HG03025 (cell line): ENCODE measurements around the gene PCDHA3.
"Not testable (repeated sequence)": the region's sequence is repeated elsewhere in the genome, so short reads cannot be mapped to it uniquely, and the experiment has no call there.

Source experiments
- ATAC-seq: cut with Tn5 transposase; IDR thresholded peaks from one replicate; pipeline ENCODE4 v1.9.1; 2021; ENCODE audit warnings: mild to moderate bottlenecking, moderate library complexity; ENCODE audit not compliant: unreplicated experiment, low FRiP score

Gene PCDHA3

GRCh38 chr5:140808889-140809291 is 8.0 kb downstream of the PCDHA3 start:
- no peak for ATAC-seq

- ATAC-seq: no peak
These were observed 20.8 kb downstream of the PCDHA3 start, which contains the start of gene PCDHA5 for GRCh38 chr5:140821375-140822280. Gene PCDHA5, plus strand, starts transcription at chr5:140821613.

- no peak for ATAC-seq
These were observed 21.4 kb downstream of the PCDHA3 start for GRCh38 chr5:140822281-140822629.

GRCh38 chr5:140822969-140823368 is 22.1 kb downstream of the PCDHA3 start:
- not testable (repeated sequence) for ATAC-seq

- no peak for ATAC-seq
These were observed 22.6 kb downstream of the PCDHA3 start for GRCh38 chr5:140823475-140823874.

GRCh38 chr5:140827704-140828361 is 27.0 kb downstream of the PCDHA3 start, which contains the start of gene PCDHA6:
Gene PCDHA6, plus strand, starts transcription at chr5:140827960. Its CDS starts 132 bp downstream, at chr5:140828092.
- ATAC-seq: no peak

- no peak for ATAC-seq
These were observed 27.5 kb downstream of the PCDHA3 start for GRCh38 chr5:140828362-140828737.

- not testable (repeated sequence) for ATAC-seq
These were observed 28.9 kb downstream of the PCDHA3 start for GRCh38 chr5:140829511-140830501.

GRCh38 chr5:140833993-140834392 is 33.1 kb downstream of the PCDHA3 start, which contains the start of gene PCDHA7:
Gene PCDHA7, plus strand, starts transcription at chr5:140834269. Its CDS starts 115 bp downstream, at chr5:140834384.
- ATAC-seq: no peak

- ATAC-seq: not testable (repeated sequence)
These were observed 33.7 kb downstream of the PCDHA3 start for GRCh38 chr5:140834439-140835008.

- ATAC-seq: no peak
These were observed 35.0 kb downstream of the PCDHA3 start for GRCh38 chr5:140835622-140836510.

GRCh38 chr5:140840978-140841962 is 40.4 kb downstream of the PCDHA3 start, which contains the start of gene PCDHA8:
Gene PCDHA8, plus strand, starts transcription at chr5:140841187. Its CDS starts 135 bp downstream, at chr5:140841322.
- no peak for ATAC-seq

GRCh38 chr5:140842798-140843733 is 42.2 kb downstream of the PCDHA3 start:
- no peak for ATAC-seq

- ATAC-seq: not testable (repeated sequence)
These were observed 47.6 kb downstream of the PCDHA3 start, which contains the start of gene PCDHA9 for GRCh38 chr5:140848139-140849102. Gene PCDHA9, plus strand, starts transcription at chr5:140848382. Its CDS starts 114 bp downstream, at chr5:140848496.
